ENCODE measurements around the gene COL6A2. TPM values are rescaled to one million over a fixed set of nuclear protein-coding genes. Genes with fewer than 3 reads are reported as not detected.

Gene COL6A2
- total and polyA plus RNA-seq, 2 of the 4 experiments (the other 2 are of a cell fraction): 208 to 1,065 TPM

DNA sequence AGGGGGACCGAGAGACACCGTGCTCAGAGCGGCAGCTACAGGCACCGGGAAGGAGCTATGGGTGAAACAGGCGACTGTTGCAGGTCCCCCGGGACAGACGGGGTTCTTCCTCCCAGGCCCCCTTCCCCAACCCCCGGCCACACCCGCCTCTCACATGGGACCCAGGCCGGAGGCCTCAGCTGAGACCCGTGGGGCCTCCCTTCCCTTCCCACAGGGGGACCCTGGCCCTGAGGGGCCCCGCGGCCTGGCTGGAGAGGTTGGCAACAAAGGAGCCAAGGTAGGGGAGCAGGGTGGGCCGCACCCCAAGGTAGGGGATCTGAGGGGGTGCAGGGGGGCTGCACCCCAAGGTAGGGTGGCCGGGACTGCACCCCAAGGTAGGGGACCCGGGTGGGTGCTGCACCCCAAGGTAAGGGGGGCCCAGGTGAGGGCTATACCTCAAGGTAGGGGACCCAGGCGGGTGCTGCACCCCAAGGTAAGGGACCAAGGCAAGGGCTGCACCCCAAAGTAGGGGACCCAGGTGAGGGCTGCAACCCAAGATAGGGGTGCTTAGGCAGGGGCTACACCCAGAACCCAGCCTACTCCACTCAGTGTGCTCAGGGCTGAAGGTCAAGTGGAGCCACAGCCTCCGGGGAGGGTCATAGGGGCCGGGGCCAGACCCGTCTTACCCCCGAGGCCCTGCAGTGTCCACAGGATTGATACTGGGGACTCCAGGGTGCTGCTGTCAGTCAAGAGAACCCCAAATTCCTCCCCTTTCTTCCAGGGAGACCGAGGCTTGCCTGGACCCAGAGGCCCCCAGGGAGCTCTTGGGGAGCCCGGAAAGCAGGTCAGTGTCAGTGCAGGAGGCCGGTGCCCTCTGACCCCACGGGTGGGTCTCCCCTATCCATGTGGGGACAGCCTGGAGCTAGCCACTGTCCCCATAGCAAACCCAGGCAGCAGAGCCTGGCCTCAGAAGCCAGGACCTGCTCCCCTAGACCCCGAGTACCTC lies 22.7 kb downstream of the COL6A2 start (continued):
- TF ChIP-seq MXI1 (IDR thresholded peaks at IDR 0.05; ENCODE audit: borderline replicate concordance, low read depth, low read length): no peak

DNA sequence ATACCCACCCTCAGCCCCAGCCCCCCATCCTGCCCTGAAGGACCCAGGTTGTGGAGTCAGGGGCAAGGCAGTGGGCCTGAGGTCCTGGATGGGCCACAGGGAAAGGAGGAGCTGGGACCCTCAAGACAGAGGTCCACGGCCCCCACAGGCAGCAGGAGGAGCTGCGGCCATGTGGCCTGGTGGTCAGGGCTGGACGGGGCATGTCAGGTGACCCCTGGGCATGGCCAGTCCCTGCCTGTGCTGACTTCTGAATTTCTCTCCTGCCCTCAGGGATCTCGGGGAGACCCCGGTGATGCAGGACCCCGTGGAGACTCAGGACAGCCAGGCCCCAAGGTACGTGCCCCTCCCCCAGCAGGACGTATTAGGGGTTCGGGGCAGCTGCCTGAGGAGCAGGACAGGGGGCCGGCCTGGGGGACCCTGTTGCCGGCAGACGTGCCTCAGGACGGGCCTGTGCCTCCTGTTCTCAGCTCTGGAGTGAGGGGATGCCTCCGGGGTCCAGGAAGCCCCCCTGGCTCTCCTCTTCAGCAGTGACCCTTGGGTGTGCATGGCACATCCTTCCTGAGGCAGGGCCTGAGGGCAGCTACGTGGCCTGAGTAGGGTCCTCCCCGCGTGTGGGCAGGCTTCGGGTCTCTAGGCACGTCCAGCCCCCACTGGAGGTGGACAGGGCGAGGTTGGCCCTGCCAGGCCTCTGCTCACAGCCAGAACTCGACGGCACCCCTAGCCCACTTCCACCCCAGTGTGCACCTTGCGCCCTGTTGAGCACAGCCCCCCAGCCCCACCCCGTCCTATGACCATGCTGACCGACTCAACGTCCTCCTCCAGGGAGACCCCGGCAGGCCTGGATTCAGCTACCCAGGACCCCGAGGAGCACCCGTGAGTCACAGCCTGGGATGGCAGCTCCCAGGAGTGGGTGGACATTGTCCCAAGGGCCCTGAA lies 23.6 kb downstream of the COL6A2 start:
- no peak for ATAC-seq (ENCODE audit: low read depth)
- no peak for DNase-seq
- peak overlapping the region; percentile 44 for H2AK9ac ChIP-seq (replicated peaks; ENCODE audit: low read depth, low read length, poor library complexity)
- peaks cover 17 to 98% of the 10 kb centered on the region in 2 experiments for H3K79me1 ChIP-seq (ENCODE audit: low read depth in 1 of 2, low read length in 2 of 2)
- peak overlapping the region; percentile 49 for H3K27ac ChIP-seq (ENCODE audit: insufficient read depth, low read length)
- H3K9ac ChIP-seq (ENCODE audit: low read depth, low read length): no peak overlapping the region
- no peak overlapping the region; the same call in 1 of the 2 replicates for H4K5ac ChIP-seq (ENCODE audit: low read depth, low read length)
- no TSS peak for BruUV-seq (replicated peaks)
- H2BK120ac ChIP-seq (ENCODE audit: low read depth, low read length): no peak overlapping the region
- peaks cover 22% of the 10 kb centered on the region for H3K9me1 ChIP-seq (ENCODE audit: insufficient read depth, low read length)
- CTCF ChIA-PET: no interaction called here
- H2AFZ ChIP-seq (replicated peaks; ENCODE audit: low read length, poor library complexity): no peak overlapping the region
- H3K36me3 ChIP-seq (ENCODE audit: control insufficient read depth, insufficient read depth, low read length): peaks cover 99% of the 10 kb centered on the region
- dilution Hi-C loops (cut with HindIII; ENCODE audit: low sequenced_read_pairs, unreplicated experiment) (no loop called here), intact Hi-C loops (cut with micrococcal nuclease) (no loop called here), in situ Hi-C loops (cut with MboI; ENCODE audit: low sequenced_read_pairs) (no loop called here)
- no peak overlapping the region for H3K4me2 ChIP-seq (ENCODE audit: low read depth, low read length)
- H2BK15ac ChIP-seq (ENCODE audit: low read depth, low read length): no peak overlapping the region
- no peaks in the 10 kb centered on the region for H3K9me3 ChIP-seq (ENCODE audit: control insufficient read depth, insufficient read depth, low read length)
- TF ChIP-seq, protein P1, sequence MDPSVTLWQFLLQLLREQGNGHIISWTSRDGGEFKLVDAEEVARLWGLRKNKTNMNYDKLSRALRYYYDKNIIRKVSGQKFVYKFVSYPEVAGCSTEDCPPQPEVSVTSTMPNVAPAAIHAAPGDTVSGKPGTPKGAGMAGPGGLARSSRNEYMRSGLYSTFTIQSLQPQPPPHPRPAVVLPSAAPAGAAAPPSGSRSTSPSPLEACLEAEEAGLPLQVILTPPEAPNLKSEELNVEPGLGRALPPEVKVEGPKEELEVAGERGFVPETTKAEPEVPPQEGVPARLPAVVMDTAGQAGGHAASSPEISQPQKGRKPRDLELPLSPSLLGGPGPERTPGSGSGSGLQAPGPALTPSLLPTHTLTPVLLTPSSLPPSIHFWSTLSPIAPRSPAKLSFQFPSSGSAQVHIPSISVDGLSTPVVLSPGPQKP (IDR thresholded peaks at IDR 0.05; ENCODE audit: borderline replicate concordance, low read depth, low read length): no peak
- TF ChIP-seq, protein P2, sequence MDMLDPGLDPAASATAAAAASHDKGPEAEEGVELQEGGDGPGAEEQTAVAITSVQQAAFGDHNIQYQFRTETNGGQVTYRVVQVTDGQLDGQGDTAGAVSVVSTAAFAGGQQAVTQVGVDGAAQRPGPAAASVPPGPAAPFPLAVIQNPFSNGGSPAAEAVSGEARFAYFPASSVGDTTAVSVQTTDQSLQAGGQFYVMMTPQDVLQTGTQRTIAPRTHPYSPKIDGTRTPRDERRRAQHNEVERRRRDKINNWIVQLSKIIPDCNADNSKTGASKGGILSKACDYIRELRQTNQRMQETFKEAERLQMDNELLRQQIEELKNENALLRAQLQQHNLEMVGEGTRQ (IDR thresholded peaks at IDR 0.05; ENCODE audit: low read depth, low read length): peak; percentile 11; the same call in 1 of the 2 replicates
- no peak overlapping the region for H3K14ac ChIP-seq (replicated peaks; ENCODE audit: low read depth, low read length)
- peak overlapping the region; percentile 55 for H2BK5ac ChIP-seq (ENCODE audit: low read depth, low read length, poor library complexity, severe bottlenecking)
- no peak overlapping the region for H3K23ac ChIP-seq (ENCODE audit: low read depth, low read length)
- H4K20me1 ChIP-seq (ENCODE audit: insufficient read depth, low read length): peaks cover 92% of the 10 kb centered on the region
- 0 out of 2 replicates have a peak overlapping the region, but pooled peaks have one; percentile 1 for H3K4ac ChIP-seq (ENCODE audit: low read depth, low read length)
- H3K4me1 ChIP-seq (ENCODE audit: control insufficient read depth, insufficient read depth, low read length): peaks cover 9% of the 10 kb centered on the region; the same call in 1 of the 2 replicates
- H4K91ac ChIP-seq (ENCODE audit: insufficient read depth, low read depth, low read length): no peak overlapping the region
- H3K4me3 ChIP-seq (ENCODE audit: insufficient read depth, low read depth, low read length): no peak overlapping the region
- no peak overlapping the region for H3K18ac ChIP-seq (ENCODE audit: low read depth, low read length)
- WGBS, 2 experiments (ENCODE audit: extremely low coverage in 2 of 2, insufficient read length in 1 of 2): 89% methylated on average over 17 of the region's 29 CpGs; no CpG with 5 or more reads in 1 of the 2 experiments
- H3K56ac ChIP-seq (ENCODE audit: extremely low read depth, insufficient read depth, low read length): no peak overlapping the region
- POLR2A ChIA-PET (ENCODE audit: unreplicated experiment): no interaction called here
- H4K8ac ChIP-seq (ENCODE audit: low read depth in 2 of 2, low read length in 2 of 2): peak overlapping the region in 1 of 2 experiments; percentile 1; a peak in 1 of 4 replicates
- H3K27me3 ChIP-seq (ENCODE audit: control insufficient read depth, insufficient read depth, low read length): no peaks in the 10 kb centered on the region
- H2AK5ac ChIP-seq (ENCODE audit: low read depth, low read length): no peak overlapping the region
- H2BK20ac ChIP-seq (ENCODE audit: low read depth, low read length): no peak overlapping the region
